Measurements from ENCODE around the gene PKD1.

Gene PKD1

DNA sequence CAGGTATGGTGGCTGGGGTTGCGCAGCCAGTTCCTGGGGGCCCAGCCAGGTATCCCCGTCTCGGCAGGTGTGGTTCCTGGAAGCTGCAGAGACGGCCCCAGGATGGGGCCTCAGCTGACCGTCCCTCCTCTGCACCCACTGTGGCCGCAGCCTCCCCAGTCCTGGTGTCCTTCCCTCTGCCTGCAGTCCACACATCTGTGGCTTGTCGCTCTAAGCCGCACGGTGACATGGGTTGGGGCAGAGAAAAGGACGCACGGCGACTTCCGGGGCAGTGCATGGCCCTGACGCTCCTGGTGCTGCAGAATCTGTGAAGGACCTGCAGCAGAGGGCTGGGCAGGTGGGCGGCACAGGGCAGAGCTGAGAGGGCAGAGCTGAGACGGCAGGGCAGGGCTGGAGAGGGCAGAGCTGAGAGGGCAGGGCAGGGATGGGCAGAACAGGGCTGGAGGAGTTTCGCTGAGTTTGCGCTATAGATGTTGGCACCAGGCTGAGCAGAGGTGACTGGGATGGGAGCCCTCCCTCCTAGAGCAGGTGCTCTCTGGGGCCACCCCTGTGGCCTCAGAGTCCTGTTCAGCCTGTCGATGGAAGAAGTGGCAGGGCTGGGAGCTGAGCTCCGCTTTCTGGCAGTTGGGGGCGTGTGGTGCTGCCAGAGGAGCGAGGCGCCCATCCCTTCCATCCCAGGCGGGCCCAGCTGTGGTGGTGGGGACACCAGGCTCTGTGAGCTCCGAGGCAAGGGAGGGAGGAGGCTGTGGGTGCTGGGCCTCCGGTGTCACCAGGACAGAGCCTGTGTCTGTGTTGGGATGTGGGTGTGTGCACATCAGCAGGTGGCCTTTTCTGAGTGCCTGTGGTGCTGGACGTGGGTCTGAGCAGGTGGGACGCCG, 64.9 kb downstream of the PKD1 start:
- in situ Hi-C loops (cut with MboI; ENCODE audit: low sequenced_read_pairs, unreplicated experiment) = no loop called here
- DNase-seq (ENCODE audit: low spot score) = no peak
- TF ChIP-seq, protein P1, sequence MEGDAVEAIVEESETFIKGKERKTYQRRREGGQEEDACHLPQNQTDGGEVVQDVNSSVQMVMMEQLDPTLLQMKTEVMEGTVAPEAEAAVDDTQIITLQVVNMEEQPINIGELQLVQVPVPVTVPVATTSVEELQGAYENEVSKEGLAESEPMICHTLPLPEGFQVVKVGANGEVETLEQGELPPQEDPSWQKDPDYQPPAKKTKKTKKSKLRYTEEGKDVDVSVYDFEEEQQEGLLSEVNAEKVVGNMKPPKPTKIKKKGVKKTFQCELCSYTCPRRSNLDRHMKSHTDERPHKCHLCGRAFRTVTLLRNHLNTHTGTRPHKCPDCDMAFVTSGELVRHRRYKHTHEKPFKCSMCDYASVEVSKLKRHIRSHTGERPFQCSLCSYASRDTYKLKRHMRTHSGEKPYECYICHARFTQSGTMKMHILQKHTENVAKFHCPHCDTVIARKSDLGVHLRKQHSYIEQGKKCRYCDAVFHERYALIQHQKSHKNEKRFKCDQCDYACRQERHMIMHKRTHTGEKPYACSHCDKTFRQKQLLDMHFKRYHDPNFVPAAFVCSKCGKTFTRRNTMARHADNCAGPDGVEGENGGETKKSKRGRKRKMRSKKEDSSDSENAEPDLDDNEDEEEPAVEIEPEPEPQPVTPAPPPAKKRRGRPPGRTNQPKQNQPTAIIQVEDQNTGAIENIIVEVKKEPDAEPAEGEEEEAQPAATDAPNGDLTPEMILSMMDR (IDR thresholded peaks at IDR 0.05; ENCODE audit: borderline replicate concordance, control extremely low read depth, extremely low read depth, insufficient read depth, missing control alignments) = no peak

DNA sequence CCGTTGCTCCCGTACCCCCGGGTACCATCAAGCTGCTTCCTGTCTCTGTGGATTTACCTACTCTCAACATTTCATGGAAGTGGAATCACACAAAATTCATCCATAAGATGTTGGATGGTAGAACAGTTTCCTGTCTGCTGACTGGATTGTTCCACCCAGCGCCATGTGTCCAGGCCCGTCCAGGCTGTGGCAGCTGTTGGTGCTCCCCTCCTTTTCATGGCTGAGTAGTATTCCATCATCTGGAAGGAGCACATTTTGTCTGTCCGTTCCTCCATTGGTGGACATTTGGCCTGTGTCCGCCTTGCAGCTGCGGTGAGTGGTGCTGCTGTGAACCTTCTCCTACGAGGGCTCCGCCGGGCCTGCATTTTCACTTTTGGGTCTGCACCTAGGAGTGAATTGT, 69.6 kb downstream of the PKD1 start:
- in situ Hi-C loops (cut with MboI; ENCODE audit: low sequenced_read_pairs, unreplicated experiment) = no loop called here
- TF ChIP-seq, protein P1 (IDR thresholded peaks at IDR 0.05; ENCODE audit: borderline replicate concordance, control extremely low read depth, extremely low read depth, insufficient read depth, missing control alignments) = no peak
- no peak for DNase-seq (ENCODE audit: low spot score)

DNA sequence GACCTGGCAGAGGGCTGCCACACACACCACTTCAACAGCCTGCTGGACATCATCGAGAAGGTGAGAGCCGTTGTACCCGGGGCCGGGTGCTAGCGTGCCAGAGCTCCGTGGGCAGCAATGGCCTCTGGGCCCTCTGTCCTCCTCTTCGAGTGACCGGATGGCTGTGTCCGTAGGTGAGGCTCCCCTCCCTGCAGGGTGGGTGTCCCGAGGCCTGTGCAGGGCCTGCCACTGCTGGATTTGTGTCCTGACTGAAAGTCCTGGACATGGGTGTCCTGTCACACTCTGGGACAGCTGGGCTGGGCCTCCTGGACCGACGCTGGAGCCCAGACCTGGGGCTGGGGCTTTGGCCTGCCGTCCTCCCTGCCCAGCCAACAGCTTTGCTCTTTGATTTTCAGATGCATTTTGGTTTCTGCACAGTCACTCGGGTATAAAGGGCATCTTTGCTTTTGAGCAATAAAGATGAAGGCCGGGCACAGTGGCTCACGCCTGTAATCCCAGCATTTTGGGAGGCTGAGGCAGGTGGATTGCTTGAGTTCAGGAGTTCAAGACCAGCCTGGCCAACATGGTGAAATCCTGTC, 71.2 kb downstream of the PKD1 start:
- no peak for DNase-seq (ENCODE audit: low spot score)
- in situ Hi-C loops (cut with MboI; ENCODE audit: low sequenced_read_pairs, unreplicated experiment) = no loop called here

DNA sequence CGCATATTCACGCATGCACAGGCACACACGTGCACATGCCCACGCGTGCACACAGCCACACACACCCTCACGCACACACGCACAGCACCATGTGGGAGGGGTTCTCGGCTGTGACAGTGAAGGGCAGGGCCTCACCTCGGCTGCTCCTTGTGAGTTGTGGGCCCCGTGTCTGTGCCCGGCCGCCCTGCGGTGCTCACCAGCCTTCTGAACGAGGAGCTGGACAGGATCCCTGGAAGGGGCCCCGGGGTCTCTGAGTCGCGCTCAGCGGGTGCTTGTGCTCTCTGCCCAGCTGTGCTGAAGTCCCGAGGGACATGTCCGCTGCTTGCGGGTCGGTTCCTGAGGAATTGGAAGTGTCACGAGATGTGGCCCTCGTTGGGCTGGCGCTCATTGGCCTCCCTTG, 71.8 kb downstream of the PKD1 start:
- TF ChIP-seq, protein P1 (IDR thresholded peaks at IDR 0.05; ENCODE audit: borderline replicate concordance, control extremely low read depth, extremely low read depth, insufficient read depth, missing control alignments) = no peak
- in situ Hi-C loops (cut with MboI; ENCODE audit: low sequenced_read_pairs, unreplicated experiment) = no loop called here
- DNase-seq (ENCODE audit: low spot score) = no peak

More for the DNA sequence above, 71.2 kb downstream of the PKD1 start:
- TF ChIP-seq, protein P1 (IDR thresholded peaks at IDR 0.05; ENCODE audit: borderline replicate concordance, control extremely low read depth, extremely low read depth, insufficient read depth, missing control alignments) = no peak

DNA sequence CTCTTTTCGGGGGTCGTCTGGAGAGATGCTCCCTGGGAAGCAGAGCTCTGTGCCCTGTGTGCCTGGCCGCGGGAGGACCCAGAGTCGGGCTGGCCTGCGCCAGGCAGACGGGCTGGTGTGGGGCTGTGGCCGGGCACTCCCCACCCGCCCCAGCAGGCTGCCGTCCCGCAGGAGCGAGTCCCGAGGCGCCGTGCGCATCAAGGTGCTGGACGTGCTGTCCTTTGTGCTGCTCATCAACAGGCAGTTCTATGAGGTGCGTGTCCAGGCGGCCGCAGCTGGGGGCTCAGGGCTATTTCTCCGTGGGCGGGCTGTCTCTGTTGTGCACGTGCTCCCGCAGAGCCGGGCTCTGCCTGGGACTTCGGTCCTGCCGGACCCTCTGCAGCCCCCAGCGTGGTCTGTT, 72.9 kb downstream of the PKD1 start:
- in situ Hi-C loops (cut with MboI; ENCODE audit: low sequenced_read_pairs, unreplicated experiment) = no loop called here
- no peak for DNase-seq (ENCODE audit: low spot score)
- TF ChIP-seq, protein P1 (IDR thresholded peaks at IDR 0.05; ENCODE audit: borderline replicate concordance, control extremely low read depth, extremely low read depth, insufficient read depth, missing control alignments) = no peak

DNA sequence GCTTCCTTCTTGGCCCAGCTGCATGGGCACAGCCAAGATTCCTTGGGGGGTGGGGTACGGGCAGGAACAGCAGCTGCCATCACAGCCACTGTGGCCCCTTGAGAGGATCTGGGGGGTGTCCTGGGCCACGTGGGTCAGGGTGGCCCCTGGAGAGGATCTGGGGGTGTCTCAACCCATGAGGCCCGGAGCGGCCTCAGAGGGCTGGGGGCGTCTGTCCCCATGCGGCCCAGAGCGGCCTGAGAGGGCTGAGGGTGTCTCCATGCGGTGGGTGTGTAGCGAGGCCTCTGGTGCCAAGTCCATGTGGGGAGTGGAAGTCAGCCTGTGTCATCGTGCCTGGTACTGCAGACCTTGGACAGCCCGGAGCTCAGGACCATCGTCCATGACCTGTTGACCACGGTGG, 74.2 kb downstream of the PKD1 start:
- TF ChIP-seq, protein P1 (IDR thresholded peaks at IDR 0.05; ENCODE audit: borderline replicate concordance, control extremely low read depth, extremely low read depth, insufficient read depth, missing control alignments) = no peak
- in situ Hi-C loops (cut with MboI; ENCODE audit: low sequenced_read_pairs, unreplicated experiment) = no loop called here
- DNase-seq (ENCODE audit: low spot score) = no peak

All from GM13976 (cell line).